Mesenchymal stem cell (in vitro differentiated cells and primary cell): ENCODE measurements around the gene OR5A1. TPM values are rescaled to one million over a fixed set of nuclear protein-coding genes. Genes with fewer than 3 reads are reported as not detected.

Experiments used
- DNase-seq: peaks from one replicate; pipeline ENCODE4 v3.0.0-alpha.2; 2013
- H2AFZ ChIP-seq: one replicate; pipeline ENCODE4 v1.6.1; 2013; ENCODE audit warnings: low read depth, mild to moderate bottlenecking, control low read depth, inconsistent platforms, low read length, moderate library complexity
- H2AK5ac ChIP-seq: 2 replicates; pipeline ENCODE4 v1.6.1; 2013; ENCODE audit warnings: low read length, moderate library complexity, mild to moderate bottlenecking, inconsistent platforms; ENCODE audit not compliant: severe bottlenecking
- H2BK120ac ChIP-seq: one replicate; pipeline ENCODE4 v1.6.1; 2013; ENCODE audit warnings: low read depth, mild to moderate bottlenecking, inconsistent platforms, low read length, moderate library complexity
- H2BK12ac ChIP-seq, 2 experiments: one replicate each; pipeline ENCODE4 v1.6.1; 2013; ENCODE audit warnings: inconsistent platforms in 2 of 2, low read length in 2 of 2, mild to moderate bottlenecking in 2 of 2, moderate library complexity in 2 of 2, control low read depth in 1 of 2
- H2BK15ac ChIP-seq: one replicate; pipeline ENCODE4 v1.6.1; 2013; ENCODE audit warnings: mild to moderate bottlenecking, low read depth, inconsistent platforms; ENCODE audit not compliant: poor library complexity, severe bottlenecking
- H2BK5ac ChIP-seq: 2 replicates; pipeline ENCODE4 v1.6.1; 2013; ENCODE audit warnings: low read depth, mild to moderate bottlenecking, low read length, control low read depth, inconsistent platforms; ENCODE audit not compliant: poor library complexity, severe bottlenecking
- H3K14ac ChIP-seq, 2 experiments: one replicate each; pipeline ENCODE4 v1.6.1; 2013; ENCODE audit warnings: inconsistent platforms in 2 of 2, low read length in 2 of 2, control low read depth in 1 of 2, mild to moderate bottlenecking in 1 of 2, moderate library complexity in 1 of 2
- H3K18ac ChIP-seq, 2 experiments: one replicate each; pipeline ENCODE4 v1.6.1; 2013; ENCODE audit warnings: inconsistent platforms in 2 of 2, low read length in 2 of 2, control low read depth in 1 of 2, low read depth in 1 of 2, mild to moderate bottlenecking in 1 of 2
- H3K23ac ChIP-seq, 2 experiments: one replicate each; pipeline ENCODE4 v1.6.1; 2013; ENCODE audit warnings: inconsistent platforms in 2 of 2, low read length in 2 of 2, mild to moderate bottlenecking in 2 of 2, moderate library complexity in 2 of 2, control low read depth in 1 of 2
- H3K27ac ChIP-seq: 2 replicates; pipeline ENCODE4 v1.5.1; 2013; ENCODE audit warnings: mild to moderate bottlenecking, moderate library complexity, low read length, control low read depth, inconsistent platforms; ENCODE audit not compliant: poor library complexity, severe bottlenecking
- H3K27me3 ChIP-seq, 2 experiments: 2 replicates each; pipeline versions ENCODE4 v1.6.1 to v1.7.0; 2013; ENCODE audit warnings: low read length in 2 of 2, mild to moderate bottlenecking in 2 of 2, moderate library complexity in 2 of 2, control low read depth in 1 of 2, inconsistent platforms in 1 of 2; ENCODE audit not compliant: control insufficient read depth in 1 of 2, insufficient read depth in 1 of 2
- H3K36me3 ChIP-seq, 2 experiments: 2 replicates each; pipeline versions ENCODE4 v1.6.1 to v1.7.0; 2013; ENCODE audit warnings: low read length in 2 of 2, control low read depth in 1 of 2, inconsistent platforms in 1 of 2, low read depth in 1 of 2, mild to moderate bottlenecking in 1 of 2; ENCODE audit not compliant: insufficient read depth in 2 of 2, control insufficient read depth in 1 of 2
- H3K4ac ChIP-seq, 2 experiments: one replicate each; pipeline ENCODE4 v1.6.1; 2013; ENCODE audit warnings: inconsistent platforms in 2 of 2, low read length in 2 of 2, mild to moderate bottlenecking in 2 of 2, moderate library complexity in 2 of 2, control low read depth in 1 of 2, low read depth in 1 of 2
- H3K4me1 ChIP-seq: 2 replicates; pipeline ENCODE4 v1.6.1; 2013; ENCODE audit warnings: low read depth, low read length, control low read depth; ENCODE audit not compliant: control insufficient read depth, insufficient read depth
- H3K4me2 ChIP-seq: 2 replicates; pipeline ENCODE4 v1.6.1; 2013; ENCODE audit warnings: low read length, mild to moderate bottlenecking, inconsistent platforms; ENCODE audit not compliant: poor library complexity, severe bottlenecking
- H3K4me3 ChIP-seq, 2 experiments: 2 replicates each; pipeline versions ENCODE4 v1.5.1 to v1.7.0; 2013; ENCODE audit warnings: low read length in 2 of 2, mild to moderate bottlenecking in 2 of 2, control low read depth in 1 of 2, low read depth in 1 of 2; ENCODE audit not compliant: insufficient read depth in 1 of 2
- H3K79me1 ChIP-seq: replicated peaks from 2 replicates; pipeline ENCODE4 v1.6.1; 2013; ENCODE audit warnings: mild to moderate bottlenecking, control low read depth, low read length, inconsistent platforms; ENCODE audit not compliant: poor library complexity, severe bottlenecking
- H3K9ac ChIP-seq: 2 replicates; pipeline ENCODE4 v1.7.0; 2013; ENCODE audit warnings: mild to moderate bottlenecking, low read length, moderate library complexity
- H3K9me3 ChIP-seq: 2 replicates; pipeline ENCODE4 v1.7.0; 2013; ENCODE audit warnings: mild to moderate bottlenecking, low read length; ENCODE audit not compliant: control insufficient read depth
- H4K8ac ChIP-seq: one replicate; pipeline ENCODE4 v1.6.1; 2013; ENCODE audit warnings: inconsistent platforms, mild to moderate bottlenecking, low read length, moderate library complexity
- H4K91ac ChIP-seq: one replicate; pipeline ENCODE4 v1.6.1; 2013; ENCODE audit warnings: mild to moderate bottlenecking, low read length, inconsistent platforms
- WGBS: methylation state at CpG from one replicate; pipeline ENCODE4 v1.1.7; 2013; ENCODE audit warnings: mixed read lengths; 5-methylcytosine and 5-hydroxymethylcytosine counted together
- polyA plus RNA-seq, 2 experiments: library from polyadenylated mRNA; stranded (reverse); fragments of 200-250 nt; gene quantifications; one replicate each; pipeline ENCODE4 v1.2.3, GENCODE V29; 2013

Gene OR5A1
- not detected for polyA plus RNA-seq (2013, experiment 1 of 2)
- polyA plus RNA-seq (2013, experiment 2 of 2): not detected

DNA sequence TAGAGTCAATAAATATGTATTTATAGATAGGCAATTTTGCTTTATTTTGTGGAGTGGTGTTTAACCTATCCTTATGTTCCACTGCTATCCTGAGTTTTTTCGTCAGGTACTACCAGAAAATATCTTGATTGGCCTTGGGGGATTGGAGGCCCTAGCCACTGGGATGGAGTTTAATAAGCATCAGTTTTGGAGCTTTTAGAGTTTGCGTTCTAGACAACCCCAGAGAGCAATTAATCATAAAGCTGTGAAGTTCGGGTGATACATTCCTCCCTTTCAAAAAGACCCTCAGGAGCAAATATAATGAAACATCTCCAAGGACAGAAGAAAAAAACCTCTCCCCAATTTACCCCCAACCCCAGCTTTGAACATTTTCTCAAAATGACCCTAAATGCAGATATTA lies at the start of gene OR5A1:
OR5A1 (plus strand) TSS at position 301 of the 400 bp plus-strand sequence. CDS start 6,700 bp downstream, outside the sequence.
- peaks cover 0 to 18% of the 10 kb centered on the region in 2 experiments for H3K27me3 ChIP-seq
- H3K9ac ChIP-seq: no peak within 1 kb of the TSS
- no peak within 1 kb of the TSS for H3K4ac ChIP-seq
- no peak for DNase-seq
- no peak within 1 kb of the TSS for H2AK5ac ChIP-seq
- no peak within 1 kb of the TSS for H3K27ac ChIP-seq
- H2BK12ac ChIP-seq: no peak within 1 kb of the TSS
- H2BK15ac ChIP-seq: no peak within 1 kb of the TSS
- H3K23ac ChIP-seq: no peak within 1 kb of the TSS
- H3K4me3 ChIP-seq: no peak within 1 kb of the TSS
- H2BK120ac ChIP-seq: no peak within 1 kb of the TSS
- H4K8ac ChIP-seq: no peak within 1 kb of the TSS
- no peak within 1 kb of the TSS for H2BK5ac ChIP-seq
- no peak within 1 kb of the TSS for H3K4me2 ChIP-seq
- H3K36me3 ChIP-seq: no peaks in the 10 kb centered on the region
- H2AFZ ChIP-seq: no peak within 1 kb of the TSS
- no peak within 1 kb of the TSS for H3K18ac ChIP-seq
- H3K14ac ChIP-seq: no peak within 1 kb of the TSS
- H3K4me1 ChIP-seq: no peaks in the 10 kb centered on the region
- H4K91ac ChIP-seq: no peak within 1 kb of the TSS
- WGBS: 70% methylated on average over 3 of the region's 3 CpGs
- H3K79me1 ChIP-seq: no peaks in the 10 kb centered on the region
- no peaks in the 10 kb centered on the region for H3K9me3 ChIP-seq

DNA sequence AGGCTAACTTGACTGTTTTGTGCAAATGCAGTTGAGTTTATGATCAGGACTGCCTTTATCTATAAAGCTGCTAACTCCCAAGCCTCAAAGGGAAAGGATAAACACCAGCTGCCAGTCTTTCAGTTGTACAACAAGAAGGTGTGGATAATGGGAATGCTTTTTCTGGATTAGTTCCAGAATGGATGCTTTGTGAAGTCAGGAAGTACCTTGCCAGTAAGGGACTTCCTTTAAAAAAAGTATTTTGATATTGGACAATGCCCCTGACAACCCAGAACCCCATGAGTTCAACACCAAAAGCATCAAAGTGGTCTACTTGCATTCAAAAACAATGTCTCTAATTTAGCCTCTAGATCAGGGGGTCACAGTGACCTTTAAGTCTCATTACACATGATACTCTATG lies 42.1 kb upstream of the OR5A1 start:
- Histone ChIP-seq H3K23ac (no peak overlapping the region), H2AFZ (no peak overlapping the region), H3K27me3 (no peaks in the 10 kb centered on the region), H3K4me2 (no peak overlapping the region), H3K4me1 (no peaks in the 10 kb centered on the region), H3K9ac (no peak overlapping the region), H4K8ac (no peak overlapping the region), H2AK5ac (no peak overlapping the region), H3K18ac (no peak overlapping the region), H3K27ac (no peak overlapping the region), H2BK15ac (no peak overlapping the region), H3K4me3 (no peak overlapping the region), H3K14ac (no peak overlapping the region), H2BK120ac (no peak overlapping the region), H3K36me3 (no peaks in the 10 kb centered on the region), H3K79me1 (no peaks in the 10 kb centered on the region), H3K4ac (no peak overlapping the region), H2BK5ac (no peak overlapping the region), H2BK12ac (no peak overlapping the region), H3K9me3 (peaks cover 3% of the 10 kb centered on the region), H4K91ac (no peak overlapping the region)
- no peak for DNase-seq

DNA sequence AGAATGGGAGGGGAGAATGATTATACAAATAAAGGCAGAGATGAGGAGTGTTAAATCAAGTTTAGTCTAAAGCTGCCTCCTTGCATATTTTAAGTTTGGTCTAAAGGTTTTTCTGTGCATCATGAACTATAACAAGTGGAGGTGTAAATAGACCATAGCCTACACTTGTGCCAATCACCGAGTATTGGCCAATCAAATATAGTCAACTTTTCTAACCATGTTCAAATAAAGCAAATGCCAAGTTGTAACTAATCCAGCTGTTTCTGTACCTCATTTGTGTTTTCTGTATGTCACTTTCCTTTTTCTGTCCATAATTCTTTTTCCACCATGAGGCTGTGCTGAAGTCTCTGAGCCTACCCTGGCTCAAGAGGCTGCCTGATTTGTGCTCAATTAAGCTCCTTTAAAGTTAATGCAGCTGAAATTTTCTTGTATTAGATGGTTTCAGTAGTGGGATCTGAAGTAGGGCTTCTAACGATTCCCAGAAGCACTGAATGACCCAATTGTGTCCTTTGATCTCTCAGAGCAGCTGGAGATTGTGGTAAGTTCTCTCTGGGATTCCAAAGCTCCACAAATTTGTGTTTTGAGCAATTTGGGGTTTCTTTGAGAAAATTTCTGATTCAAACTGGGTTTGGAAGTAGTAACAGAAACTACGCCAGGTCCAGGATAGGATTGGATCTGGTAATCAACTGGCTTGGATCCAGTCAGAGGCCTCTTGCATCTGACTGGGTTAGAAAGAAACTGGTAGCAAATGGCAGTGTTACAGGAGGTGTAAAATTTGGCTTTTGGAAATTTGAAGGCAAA lies 35.6 kb upstream of the OR5A1 start:
- H3K9ac ChIP-seq: no peak overlapping the region
- no peak overlapping the region for H3K4me3 ChIP-seq
- 78% methylated on average over 3 of the region's 3 CpGs for WGBS
- H3K23ac ChIP-seq: no peak overlapping the region
- H3K14ac ChIP-seq: no peak overlapping the region
- H2BK15ac ChIP-seq: no peak overlapping the region
- no peak overlapping the region for H2BK120ac ChIP-seq
- no peak overlapping the region for H3K27ac ChIP-seq
- H3K27me3 ChIP-seq: no peaks in the 10 kb centered on the region
- H4K8ac ChIP-seq: no peak overlapping the region
- H3K4me2 ChIP-seq: no peak overlapping the region
- H3K36me3 ChIP-seq: no peaks in the 10 kb centered on the region
- H3K4ac ChIP-seq: no peak overlapping the region
- H2AFZ ChIP-seq: no peak overlapping the region
- no peak overlapping the region for H2BK5ac ChIP-seq
- H2BK12ac ChIP-seq: no peak overlapping the region
- H3K79me1 ChIP-seq: no peaks in the 10 kb centered on the region
- no peak overlapping the region for H2AK5ac ChIP-seq
- no peaks in the 10 kb centered on the region for H3K4me1 ChIP-seq
- no peak for DNase-seq
- H3K9me3 ChIP-seq: peaks cover 17% of the 10 kb centered on the region
- no peak overlapping the region for H3K18ac ChIP-seq
- no peak overlapping the region for H4K91ac ChIP-seq

DNA sequence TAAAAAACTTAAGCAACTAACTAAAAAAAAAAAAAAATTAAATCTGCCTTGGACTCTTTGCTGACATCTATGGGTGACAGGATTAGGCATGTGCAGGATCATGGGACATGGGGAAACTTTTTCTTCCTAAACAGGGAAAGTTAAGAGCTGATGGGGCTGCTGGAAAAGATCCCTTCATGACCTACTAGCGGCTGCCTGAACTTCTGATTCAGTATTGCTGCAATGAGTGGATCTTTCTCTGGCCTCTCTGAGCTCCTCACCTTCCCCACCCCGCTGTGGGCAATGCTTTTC lies 35.1 kb upstream of the OR5A1 start:
- H2BK12ac ChIP-seq: no peak overlapping the region
- DNase-seq: no peak
- H3K4me3 ChIP-seq: no peak overlapping the region
- 48% methylated on average over 2 of the region's 2 CpGs for WGBS
- H3K18ac ChIP-seq: no peak overlapping the region
- no peaks in the 10 kb centered on the region for H3K4me1 ChIP-seq
- no peak overlapping the region for H3K4ac ChIP-seq
- no peak overlapping the region for H2BK120ac ChIP-seq
- no peak overlapping the region for H3K9ac ChIP-seq
- H3K23ac ChIP-seq: no peak overlapping the region
- no peak overlapping the region for H3K14ac ChIP-seq
- no peak overlapping the region for H3K4me2 ChIP-seq
- no peaks in the 10 kb centered on the region for H3K27me3 ChIP-seq
- no peaks in the 10 kb centered on the region for H3K36me3 ChIP-seq
- no peak overlapping the region for H2AFZ ChIP-seq
- H4K8ac ChIP-seq: no peak overlapping the region
- H3K79me1 ChIP-seq: no peaks in the 10 kb centered on the region
- no peak overlapping the region for H4K91ac ChIP-seq
- no peak overlapping the region for H2AK5ac ChIP-seq
- peaks cover 17% of the 10 kb centered on the region for H3K9me3 ChIP-seq
- H3K27ac ChIP-seq: no peak overlapping the region
- no peak overlapping the region for H2BK5ac ChIP-seq
- H2BK15ac ChIP-seq: no peak overlapping the region
